SKM-1 treated with dmso at 0.1 percent for 144 hours (cell line): Measurements from ENCODE around the gene VPREB1.
"Not testable (repeated sequence)": the region's sequence is repeated elsewhere in the genome, so short reads cannot be mapped to it uniquely, and the experiment has no call there.

Experiments used
- DNase-seq: peaks from one replicate; lab custom pipeline; 2025; ENCODE audit not compliant: unreplicated experiment; lab: John Stamatoyannopoulos, UW

VPREB1 gene

GRCh38 chr22:22213231-22213630 lies 31.4 kb upstream of the VPREB1 start:
- no peak for DNase-seq

GRCh38 chr22:22214819-22215329 lies 29.7 kb upstream of the VPREB1 start:
- DNase-seq, result no peak

DNA sequence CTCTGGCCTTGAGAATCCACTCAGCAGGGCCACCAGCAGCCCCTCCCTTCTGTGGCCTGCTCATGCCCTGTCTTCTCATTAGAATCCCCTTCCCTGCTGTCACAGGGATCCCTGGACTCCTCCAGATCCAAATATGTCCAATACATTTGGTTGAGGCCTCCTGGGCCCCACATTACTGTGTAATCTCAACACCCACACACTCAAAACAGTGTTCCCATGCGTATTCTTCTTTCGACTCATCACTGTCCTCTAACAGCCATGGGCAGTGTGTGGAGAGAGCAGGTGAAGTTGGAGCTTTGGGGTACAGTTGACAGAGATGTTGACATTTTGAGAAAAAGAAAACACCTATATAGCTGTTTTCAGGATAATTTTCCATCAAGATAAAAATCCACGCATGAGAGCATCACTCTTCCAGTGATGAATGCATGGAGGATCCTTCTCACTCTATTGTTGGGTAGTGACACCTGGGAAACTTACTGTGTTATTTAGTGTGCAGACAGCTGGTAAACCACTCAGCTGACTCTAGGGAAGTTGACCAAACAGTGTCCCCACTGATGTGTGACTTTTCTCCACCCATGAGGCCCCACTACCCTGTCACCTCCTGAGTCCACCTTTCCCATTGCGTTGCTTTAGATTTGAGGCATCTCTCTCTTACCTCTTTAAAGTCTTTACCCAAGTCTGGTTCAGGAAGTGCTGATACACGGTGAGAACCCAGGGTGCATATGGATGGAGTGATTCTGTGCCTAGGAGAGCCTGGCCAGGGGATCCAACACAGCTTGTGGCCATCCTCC lies 28.7 kb upstream of the VPREB1 start:
- DNase-seq, result no peak

DNA sequence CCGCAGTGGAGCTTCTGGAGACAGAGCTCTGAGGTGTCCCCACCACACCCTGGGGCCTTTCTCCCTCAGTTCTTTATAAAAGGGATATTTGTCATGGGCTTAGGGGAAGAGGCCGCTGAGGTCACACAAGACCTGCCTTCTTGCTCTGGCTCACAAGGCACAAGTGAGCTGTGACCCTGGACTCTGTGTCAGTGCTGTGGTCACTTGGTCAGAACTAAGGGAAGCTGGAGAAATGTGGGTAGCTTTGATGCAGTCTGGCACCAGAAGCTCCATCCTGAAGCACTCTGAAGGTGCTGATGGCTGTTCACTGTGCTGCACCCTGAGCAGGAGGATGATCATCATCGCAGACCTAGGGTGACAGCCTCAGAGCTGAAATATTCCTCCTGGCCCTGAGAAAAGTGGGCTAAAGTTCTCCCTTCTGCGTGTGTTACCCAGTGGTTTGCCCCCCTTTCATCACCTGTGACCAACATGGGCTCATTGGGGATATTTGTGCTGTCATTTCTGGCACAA lies 28.1 kb upstream of the VPREB1 start:
- no peak for DNase-seq

DNA sequence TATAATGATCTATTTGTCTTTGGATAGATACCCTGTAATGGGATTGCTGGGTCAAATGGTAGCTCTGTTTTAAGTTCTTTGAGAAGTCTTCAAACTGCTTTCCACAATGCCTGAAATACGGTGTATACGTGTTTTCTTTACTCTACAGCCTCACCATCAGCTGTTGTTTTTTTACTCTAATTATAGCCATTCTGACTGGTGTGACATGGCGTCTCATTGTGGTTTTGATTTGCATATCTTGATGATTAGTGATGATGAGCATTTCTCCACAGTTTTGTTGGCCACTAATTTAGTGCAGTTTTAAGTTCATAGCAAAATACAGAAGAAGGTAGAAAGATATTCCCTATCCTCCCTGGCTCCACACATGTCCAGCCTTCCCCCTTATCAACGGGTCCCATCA lies 26.3 kb upstream of the VPREB1 start:
- DNase-seq, result no peak

- no peak for DNase-seq
Observed at GRCh38 chr22:22219140-22219996, 25.2 kb upstream of the VPREB1 start.

GRCh38 chr22:22221043-22221442 lies 23.5 kb upstream of the VPREB1 start:
- not testable (repeated sequence) for DNase-seq

- DNase-seq, result no peak
Observed at GRCh38 chr22:22226448-22227187, 18.0 kb upstream of the VPREB1 start.

- no peak for DNase-seq
Observed at GRCh38 chr22:22228421-22228820, 16.2 kb upstream of the VPREB1 start.

- no peak for DNase-seq
Observed at GRCh38 chr22:22228921-22229320, 15.7 kb upstream of the VPREB1 start.

GRCh38 chr22:22229683-22230420 lies 14.7 kb upstream of the VPREB1 start:
- DNase-seq, result no peak

- no peak for DNase-seq
Observed at GRCh38 chr22:22230438-22230837, 14.1 kb upstream of the VPREB1 start.

GRCh38 chr22:22233081-22233480 lies 11.5 kb upstream of the VPREB1 start:
- DNase-seq, result no peak

GRCh38 chr22:22235558-22235957 lies 9.0 kb upstream of the VPREB1 start:
- no peak for DNase-seq

DNA sequence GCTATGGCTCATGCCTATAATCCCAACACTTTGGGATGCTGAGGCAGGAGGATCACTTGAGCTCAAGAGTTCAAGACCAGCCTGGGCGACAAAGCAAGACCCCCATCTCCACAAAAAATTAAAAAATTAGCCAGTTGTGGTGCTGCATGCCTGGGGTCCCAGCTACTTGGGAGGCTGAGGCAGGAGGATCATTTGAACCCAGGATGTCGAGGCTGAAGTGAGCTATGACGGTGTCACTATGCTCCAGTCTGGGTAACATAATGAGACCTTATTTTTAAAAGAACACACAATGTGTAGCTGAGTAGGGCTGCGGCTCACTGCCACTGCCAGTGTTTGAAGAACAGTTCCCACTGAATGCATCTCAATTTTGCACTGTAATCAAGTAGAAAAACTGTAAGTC lies 7.1 kb upstream of the VPREB1 start:
- no peak for DNase-seq

DNA sequence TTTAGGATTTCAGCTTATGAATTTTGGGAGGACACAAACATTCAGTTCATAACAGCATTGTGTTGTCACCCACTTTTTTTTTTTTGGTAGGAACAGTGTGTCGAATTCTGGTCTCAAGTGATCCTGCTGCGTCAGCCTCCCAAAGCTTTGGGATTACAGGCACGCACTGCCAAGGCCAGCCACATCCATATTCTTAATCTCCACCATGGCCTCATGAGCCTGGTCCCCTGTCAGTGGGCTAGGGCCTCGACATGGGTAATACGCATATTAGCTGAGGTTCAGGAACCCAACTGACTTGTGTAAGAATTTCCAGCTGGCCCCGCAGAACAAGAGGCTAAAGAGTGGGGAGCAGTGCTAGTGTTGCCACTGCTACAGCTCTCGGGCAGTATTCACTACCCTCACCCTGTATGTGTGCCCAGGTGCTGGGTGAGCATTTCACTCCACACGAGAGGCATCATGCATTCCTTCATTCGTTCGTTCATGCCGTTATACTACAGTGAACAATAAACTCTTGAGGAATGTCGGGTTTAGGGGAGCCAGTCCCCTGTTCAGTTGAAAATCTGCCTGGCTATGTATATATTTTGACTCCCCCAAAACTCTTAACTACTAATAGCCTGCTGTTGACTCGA lies 5.2 kb upstream of the VPREB1 start:
- no peak for DNase-seq

- no peak for DNase-seq
Observed at GRCh38 chr22:22241554-22241898, 3.1 kb upstream of the VPREB1 start.

DNA sequence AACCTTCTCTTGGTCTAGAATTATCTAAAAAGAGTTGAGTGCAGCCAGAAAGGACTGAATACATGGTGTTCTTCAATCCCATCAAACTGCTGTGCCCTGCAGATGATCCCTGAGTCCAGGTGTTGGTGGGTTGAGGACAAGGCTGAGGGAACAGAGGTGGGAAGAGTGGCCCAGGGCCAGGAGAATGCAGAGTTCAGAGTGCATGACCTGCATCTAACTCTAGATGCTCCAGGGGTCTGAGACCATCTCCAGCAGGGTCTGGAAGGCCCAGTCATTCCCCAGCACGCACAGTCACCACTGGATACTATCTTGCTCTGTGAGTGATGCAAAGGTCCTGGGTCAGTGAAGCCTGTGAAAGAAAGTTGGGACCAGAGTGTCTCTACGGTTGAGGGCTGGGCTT lies 2.1 kb upstream of the VPREB1 start:
- DNase-seq, result no peak

- DNase-seq, result no peak
Observed at GRCh38 chr22:22243033-22243680, 1.4 kb upstream of the VPREB1 start.
